Globus pallidus (tissue), 1 donor: Measurements from ENCODE around the gene ABHD17A.

ENCODE experiments used
- DNase-seq: peaks from one replicate; pipeline ENCODE4 v3.0.0-alpha.2; 2015; ENCODE audit warnings: low spot score

Gene ABHD17A

GRCh38 chr19:1863638-1864479 is 21.4 kb downstream of the ABHD17A start:
- peak; percentile 87 for DNase-seq

GRCh38 chr19:1863328-1863637 is 22.0 kb downstream of the ABHD17A start, which contains the start of gene KLF16:
Gene KLF16 (minus strand): TSS chr19:1863579. CDS start chr19:1863497, 82 bp downstream.
- no peak for DNase-seq

- DNase-seq: no peak
Observed at GRCh38 chr19:1862424-1863327, 22.6 kb downstream of the ABHD17A start.

- no peak for DNase-seq
Observed at GRCh38 chr19:1862068-1862423, 23.2 kb downstream of the ABHD17A start.

GRCh38 chr19:1861599-1862031 is 23.7 kb downstream of the ABHD17A start:
- DNase-seq: no peak

GRCh38 chr19:1860821-1861598 is 24.3 kb downstream of the ABHD17A start:
- DNase-seq: no peak

- DNase-seq: no peak
Observed at GRCh38 chr19:1860042-1860775, 25.1 kb downstream of the ABHD17A start.

- DNase-seq: no peak
Observed at GRCh38 chr19:1859331-1859781, 25.9 kb downstream of the ABHD17A start.

GRCh38 chr19:1858412-1859081 is 26.7 kb downstream of the ABHD17A start:
- DNase-seq: no peak

- DNase-seq: no peak
Observed at GRCh38 chr19:1857648-1858326, 27.5 kb downstream of the ABHD17A start.

- no peak for DNase-seq
Observed at GRCh38 chr19:1856698-1857603, 28.3 kb downstream of the ABHD17A start.

GRCh38 chr19:1856345-1856697 is 29.0 kb downstream of the ABHD17A start:
- DNase-seq: no peak

- DNase-seq: no peak
Observed at GRCh38 chr19:1855828-1856255, 29.5 kb downstream of the ABHD17A start.

GRCh38 chr19:1855040-1855827 is 30.1 kb downstream of the ABHD17A start:
- DNase-seq: peak; percentile 73

- DNase-seq: no peak
Observed at GRCh38 chr19:1854542-1855039, 30.7 kb downstream of the ABHD17A start.

GRCh38 chr19:1854039-1854541 is 31.2 kb downstream of the ABHD17A start:
- DNase-seq: no peak

- no peak for DNase-seq
Observed at GRCh38 chr19:1853295-1854038, 31.8 kb downstream of the ABHD17A start.
